GM20000 (cell line): ENCODE measurements around the gene DHX29.
A peak's percentile ranks its signal among the peaks of the same experiment; 100 is the strongest.

Source experiments
- DNase-seq: peaks from one replicate; pipeline ENCODE4 v3.0.0; 2012; ENCODE audit warnings: low spot score
- CTCF ChIP-seq: IDR thresholded peaks from 2 replicates; pipeline ENCODE4 v1.5.1; 2012; ENCODE audit warnings: mild to moderate bottlenecking, control low read depth; ENCODE audit errors: extremely low read depth, missing control alignments

Gene DHX29

GRCh38 chr5:55254802-55255201, 52.7 kb downstream of the DHX29 start:
- TF ChIP-seq CTCF = no peak
- no peak for DNase-seq

DNA sequence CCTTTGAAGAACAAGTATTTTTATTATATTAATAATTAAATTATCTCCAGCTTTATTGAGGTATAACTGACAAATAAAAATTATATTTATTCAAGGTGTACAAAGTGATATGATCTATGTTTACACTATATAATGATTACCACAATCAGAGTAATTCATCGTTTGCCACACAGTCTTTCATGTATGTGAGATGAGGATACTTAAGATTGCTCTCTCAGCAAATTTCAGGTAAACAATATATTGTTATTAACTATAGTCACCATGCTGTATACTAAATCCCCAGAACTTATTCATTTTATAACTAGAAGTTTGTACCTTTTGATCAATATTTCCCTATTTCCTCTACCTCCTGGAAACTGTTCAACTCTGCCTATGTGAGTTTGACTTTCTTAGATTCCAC, 57.4 kb downstream of the DHX29 start:
- no peak for TF ChIP-seq CTCF
- DNase-seq = no peak

DNA sequence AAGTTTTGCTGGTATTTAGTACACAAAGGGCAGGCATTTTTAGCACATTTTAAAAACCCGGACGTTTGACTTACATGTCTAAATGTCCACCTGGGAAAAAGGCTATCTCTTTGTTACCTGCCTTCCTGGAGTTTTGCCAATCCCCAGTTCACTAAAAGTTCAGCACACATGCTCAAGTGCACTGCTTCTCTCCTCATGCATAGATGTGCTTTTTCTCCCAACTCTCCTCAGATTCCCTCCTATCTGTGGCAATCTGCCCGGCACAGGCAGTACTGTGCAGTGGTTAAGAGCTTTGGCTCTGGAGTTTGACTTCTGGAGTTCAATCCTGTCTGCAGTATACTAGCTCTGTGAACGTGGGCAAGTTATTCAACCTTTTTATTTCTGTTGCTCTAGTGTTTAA, 65.7 kb downstream of the DHX29 start:
- DNase-seq = no peak
- TF ChIP-seq CTCF = no peak

DNA sequence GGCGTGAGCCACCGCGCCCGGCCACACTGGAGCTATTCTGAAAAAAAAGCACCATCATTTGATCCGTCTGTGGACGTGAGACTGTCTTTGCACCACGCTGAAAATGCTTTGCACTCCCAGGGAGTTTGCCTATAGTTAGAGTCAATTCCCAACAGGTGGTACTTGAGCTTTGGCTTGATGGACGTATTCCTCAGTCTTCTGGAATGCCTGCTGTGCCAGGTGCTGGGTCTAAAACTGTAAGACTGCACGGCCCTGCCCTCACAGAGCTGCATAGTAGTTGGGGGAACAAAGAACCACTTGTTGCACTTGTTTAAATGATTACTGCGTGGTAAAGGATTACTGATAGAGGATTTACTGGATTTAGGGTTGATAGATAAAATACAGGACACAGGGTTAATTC, 70.7 kb downstream of the DHX29 start:
- TF ChIP-seq CTCF = no peak
- DNase-seq = no peak

DNA sequence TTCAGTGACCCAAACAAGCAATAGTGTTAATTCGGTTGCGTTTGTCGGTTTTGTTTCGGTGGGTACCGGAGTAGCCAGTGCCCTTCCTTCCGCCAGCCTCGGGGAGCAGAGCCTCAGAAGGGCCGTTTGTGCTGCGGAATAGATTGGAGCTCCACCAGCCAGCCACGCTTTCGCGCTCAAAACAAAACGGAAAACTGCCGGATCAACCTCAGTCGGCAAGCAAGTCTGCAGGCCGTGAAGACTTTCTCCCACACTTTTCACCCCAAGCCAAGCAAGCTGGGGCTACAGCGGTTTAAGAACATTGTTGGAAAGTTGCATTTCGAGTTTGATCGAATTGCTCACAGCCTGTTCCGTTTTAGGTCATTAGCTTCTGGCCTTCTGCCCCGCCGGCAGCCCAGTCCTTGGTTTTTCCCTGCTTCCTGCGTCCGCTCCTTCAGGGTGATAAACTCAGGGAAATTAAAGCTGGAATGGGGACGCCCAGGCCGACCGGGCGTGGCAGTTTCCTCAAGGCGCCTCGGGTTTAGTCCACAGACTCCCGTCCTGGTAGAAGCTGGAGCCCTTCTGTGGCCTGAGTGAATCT, 73.3 kb downstream of the DHX29 start:
- no peak for DNase-seq
- TF ChIP-seq CTCF = no peak

GRCh38 chr5:55232985-55233928, 74.2 kb downstream of the DHX29 start, which contains the start of gene CCNO:
Gene CCNO, minus strand, starts transcription at chr5:55233608. Its CDS starts 85 bp downstream, at chr5:55233523.
- DNase-seq = peak; percentile 70
- no peak for TF ChIP-seq CTCF

DNA sequence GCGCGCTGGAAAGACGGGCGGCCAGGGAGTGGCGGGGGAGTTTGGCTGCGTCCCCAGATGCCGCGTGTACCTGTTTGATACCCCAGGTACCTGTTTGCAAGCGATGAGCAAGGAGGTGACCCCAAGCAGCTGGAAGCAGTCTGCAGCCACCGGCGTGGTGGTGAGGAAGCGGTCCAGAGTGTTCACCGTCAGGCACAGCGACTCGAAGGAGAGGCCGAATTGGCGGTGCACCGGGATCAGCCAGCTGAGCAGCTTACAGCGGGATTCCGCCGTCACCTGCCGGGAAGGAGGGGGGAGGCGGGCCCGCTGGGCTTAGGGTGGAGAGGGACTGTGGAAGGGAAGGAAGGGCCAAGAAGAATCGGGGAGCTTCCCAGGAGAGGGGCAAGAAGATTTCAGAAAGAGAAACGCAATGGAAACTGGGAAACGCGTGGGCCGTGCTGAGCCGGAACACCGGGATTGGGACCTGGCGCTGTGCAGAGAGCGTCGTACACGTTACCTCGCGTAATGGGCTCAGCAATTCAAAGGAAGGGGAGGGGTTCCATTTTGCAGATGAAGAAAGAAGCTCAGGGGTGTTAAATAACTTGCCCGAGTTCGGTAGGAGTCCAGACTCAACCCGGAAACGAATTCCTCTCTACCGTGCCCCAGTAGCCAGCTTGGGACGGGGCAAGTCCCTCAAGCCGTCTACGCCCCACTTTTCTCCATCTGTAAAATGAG, 75.1 kb downstream of the DHX29 start:
- TF ChIP-seq CTCF = no peak
- peak; percentile 32 for DNase-seq
